NB4 (cell line): Measurements from ENCODE around the gene ASGR2.

Experiments used
- MYC ChIP-seq: IDR thresholded peaks from 2 replicates; pipeline ENCODE4 v1.6.1; 2011; ENCODE audit warnings: low read depth, low read length
- POLR2A ChIP-seq: IDR thresholded peaks from 2 replicates; pipeline ENCODE4 v1.6.1; 2011; ENCODE audit warnings: mild to moderate bottlenecking; ENCODE audit not compliant: insufficient read length; ENCODE audit errors: extremely low read depth
- TF ChIP-seq, protein P1 (sequence below): IDR thresholded peaks from one replicate; pipeline ENCODE4 v1.5.1; 2012; ENCODE audit warnings: low read depth, low read length
- TF ChIP-seq, protein P2 (sequence below): IDR thresholded peaks from 2 replicates; pipeline ENCODE4 v1.6.1; 2011; ENCODE audit warnings: low read depth, low read length

DNA sequence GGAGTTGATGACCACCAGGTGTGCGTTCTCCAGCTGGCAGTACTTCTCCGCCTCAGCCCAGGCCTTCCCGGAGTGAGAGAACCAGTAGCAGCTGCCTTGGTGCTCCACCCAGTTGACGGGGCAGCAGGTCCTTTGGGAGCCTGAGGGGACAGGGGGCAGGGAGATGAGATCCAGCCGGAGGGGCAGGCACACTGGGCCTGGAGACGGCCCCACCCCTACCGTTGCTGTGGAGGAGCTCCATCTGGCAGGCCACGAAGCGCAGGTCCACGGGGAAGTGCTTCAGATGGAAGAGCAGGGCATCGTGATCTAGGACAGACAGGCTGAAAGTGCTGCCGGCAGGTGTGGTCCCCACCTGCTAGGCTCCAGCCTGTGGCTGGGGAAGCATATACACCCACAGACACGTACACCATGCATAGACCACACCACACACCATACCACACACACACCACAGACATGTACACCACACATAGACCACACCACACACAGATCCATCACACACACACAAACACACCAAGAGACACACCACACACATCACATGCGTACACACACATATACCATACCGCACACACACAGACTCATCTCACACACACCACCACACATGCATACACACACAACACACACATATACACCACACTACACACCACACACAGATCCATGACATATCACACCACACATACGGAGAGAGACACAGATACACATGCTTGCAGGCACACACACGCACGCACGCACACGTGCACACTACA, 7.4 kb downstream of the ASGR2 start:
- no peak for TF ChIP-seq POLR2A
- TF ChIP-seq, protein P1, sequence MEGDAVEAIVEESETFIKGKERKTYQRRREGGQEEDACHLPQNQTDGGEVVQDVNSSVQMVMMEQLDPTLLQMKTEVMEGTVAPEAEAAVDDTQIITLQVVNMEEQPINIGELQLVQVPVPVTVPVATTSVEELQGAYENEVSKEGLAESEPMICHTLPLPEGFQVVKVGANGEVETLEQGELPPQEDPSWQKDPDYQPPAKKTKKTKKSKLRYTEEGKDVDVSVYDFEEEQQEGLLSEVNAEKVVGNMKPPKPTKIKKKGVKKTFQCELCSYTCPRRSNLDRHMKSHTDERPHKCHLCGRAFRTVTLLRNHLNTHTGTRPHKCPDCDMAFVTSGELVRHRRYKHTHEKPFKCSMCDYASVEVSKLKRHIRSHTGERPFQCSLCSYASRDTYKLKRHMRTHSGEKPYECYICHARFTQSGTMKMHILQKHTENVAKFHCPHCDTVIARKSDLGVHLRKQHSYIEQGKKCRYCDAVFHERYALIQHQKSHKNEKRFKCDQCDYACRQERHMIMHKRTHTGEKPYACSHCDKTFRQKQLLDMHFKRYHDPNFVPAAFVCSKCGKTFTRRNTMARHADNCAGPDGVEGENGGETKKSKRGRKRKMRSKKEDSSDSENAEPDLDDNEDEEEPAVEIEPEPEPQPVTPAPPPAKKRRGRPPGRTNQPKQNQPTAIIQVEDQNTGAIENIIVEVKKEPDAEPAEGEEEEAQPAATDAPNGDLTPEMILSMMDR: no peak
- TF ChIP-seq, protein P2, sequence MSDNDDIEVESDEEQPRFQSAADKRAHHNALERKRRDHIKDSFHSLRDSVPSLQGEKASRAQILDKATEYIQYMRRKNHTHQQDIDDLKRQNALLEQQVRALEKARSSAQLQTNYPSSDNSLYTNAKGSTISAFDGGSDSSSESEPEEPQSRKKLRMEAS: no peak
- no peak for TF ChIP-seq MYC
